Endothelial cell (in vitro differentiated cells): ENCODE results near the gene TMEM245. TPM values are rescaled to one million over a fixed set of nuclear protein-coding genes. Genes with fewer than 3 reads are reported as not detected.
"Not testable (repeated sequence)": the region's sequence is repeated elsewhere in the genome, so short reads cannot be mapped to it uniquely, and the experiment has no call there.

ENCODE experiments used
- DNase-seq: peaks from one replicate; pipeline ENCODE4 v3.0.0; 2021; ENCODE audit warnings: low spot score
- H3K27ac Mint-ChIP-seq: one replicate; pipeline ENCODE4 v1.8.0; 2021; ENCODE audit warnings: mixed read lengths, inconsistent platforms; ENCODE audit not compliant: unreplicated experiment
- H3K27me3 Mint-ChIP-seq: one replicate; pipeline ENCODE4 v1.8.0; 2021; ENCODE audit warnings: mild to moderate bottlenecking, moderate library complexity, mixed read lengths, inconsistent platforms; ENCODE audit not compliant: unreplicated experiment
- H3K36me3 Mint-ChIP-seq: one replicate; pipeline ENCODE4 v1.8.0; 2021; ENCODE audit warnings: mild to moderate bottlenecking, low read depth, mixed read lengths, inconsistent platforms; ENCODE audit not compliant: unreplicated experiment
- H3K4me1 Mint-ChIP-seq: one replicate; pipeline ENCODE4 v1.8.0; 2021; ENCODE audit warnings: mild to moderate bottlenecking, mixed read lengths, inconsistent platforms; ENCODE audit not compliant: unreplicated experiment
- H3K4me3 Mint-ChIP-seq: one replicate; pipeline ENCODE4 v1.8.0; 2021; ENCODE audit warnings: mild to moderate bottlenecking, mixed read lengths, inconsistent platforms; ENCODE audit not compliant: unreplicated experiment
- H3K9me3 Mint-ChIP-seq: one replicate; pipeline ENCODE4 v1.8.0; 2021; ENCODE audit warnings: mixed read lengths, inconsistent platforms; ENCODE audit not compliant: unreplicated experiment
- CTCF ChIP-seq: fragments of 200-600 bp; sonication (generic); IDR thresholded peaks from one replicate; pipeline ENCODE4 v1.5.0; 2021; ENCODE audit warnings: antibody characterized with exemption; ENCODE audit not compliant: unreplicated experiment
- total RNA-seq: library from RNA; stranded (reverse); fragmentation: NEBNext Ultra II Directional; extraction: Animal tissue kit (Norgen Biotek cat#: 25700); gene quantifications from one replicate; pipeline ENCODE4 v1.2.1, GENCODE V29; 2021; ENCODE audit not compliant: unreplicated experiment

TMEM245 gene
- total RNA-seq, 1 donor from 2014 or later: 32.6 TPM

- no peaks in the 10 kb centered on the region for H3K9me3 Mint-ChIP-seq
- TF ChIP-seq CTCF: no peak
- H3K4me1 Mint-ChIP-seq: no peaks in the 10 kb centered on the region
- no peak for DNase-seq
- H3K27me3 Mint-ChIP-seq: no peaks in the 10 kb centered on the region
- H3K27ac Mint-ChIP-seq: no peak overlapping the region
- peaks cover 14% of the 10 kb centered on the region for H3K36me3 Mint-ChIP-seq
- H3K4me3 Mint-ChIP-seq: no peak overlapping the region
These were observed 57.2 kb downstream of the TMEM245 start for GRCh38 chr9:109062543-109062942.

- H3K36me3 Mint-ChIP-seq: peaks cover 26% of the 10 kb centered on the region
- H3K9me3 Mint-ChIP-seq: no peaks in the 10 kb centered on the region
- H3K27me3 Mint-ChIP-seq: no peaks in the 10 kb centered on the region
- no peak overlapping the region for H3K27ac Mint-ChIP-seq
- no peak overlapping the region for H3K4me3 Mint-ChIP-seq
- no peaks in the 10 kb centered on the region for H3K4me1 Mint-ChIP-seq
- no peak for DNase-seq
- TF ChIP-seq CTCF: no peak
These were observed 59.6 kb downstream of the TMEM245 start for GRCh38 chr9:109060191-109060590.

GRCh38 chr9:109053121-109053520 lies 66.6 kb downstream of the TMEM245 start:
- not testable (repeated sequence) for H3K27ac Mint-ChIP-seq, DNase-seq, H3K4me1 Mint-ChIP-seq, H3K4me3 Mint-ChIP-seq, H3K27me3 Mint-ChIP-seq, H3K9me3 Mint-ChIP-seq
- H3K36me3 Mint-ChIP-seq: peaks cover 36% of the 10 kb centered on the region

- Mint-ChIP-seq H3K4me1 (peaks cover 4% of the 10 kb centered on the region), H3K9me3 (no peaks in the 10 kb centered on the region), H3K27me3 (no peaks in the 10 kb centered on the region), H3K4me3 (no peak overlapping the region), H3K27ac (no peak overlapping the region), H3K36me3 (peaks cover 39% of the 10 kb centered on the region)
- no peak for TF ChIP-seq CTCF
- no peak for DNase-seq
These were observed 67.3 kb downstream of the TMEM245 start for GRCh38 chr9:109052416-109052815.

GRCh38 chr9:109051733-109052132 lies 68.0 kb downstream of the TMEM245 start:
- peaks cover 4% of the 10 kb centered on the region for H3K4me1 Mint-ChIP-seq
- no peak for DNase-seq
- H3K4me3 Mint-ChIP-seq: no peak overlapping the region
- no peak for TF ChIP-seq CTCF
- peaks cover 33% of the 10 kb centered on the region for H3K36me3 Mint-ChIP-seq
- H3K27me3 Mint-ChIP-seq: no peaks in the 10 kb centered on the region
- H3K9me3 Mint-ChIP-seq: no peaks in the 10 kb centered on the region
- H3K27ac Mint-ChIP-seq: no peak overlapping the region

- TF ChIP-seq CTCF: no peak
- H3K4me3 Mint-ChIP-seq: no peak overlapping the region
- peaks cover 4% of the 10 kb centered on the region for H3K4me1 Mint-ChIP-seq
- DNase-seq: no peak
- H3K27ac Mint-ChIP-seq: no peak overlapping the region
- peaks cover 1% of the 10 kb centered on the region for H3K27me3 Mint-ChIP-seq
- peaks cover 27% of the 10 kb centered on the region for H3K36me3 Mint-ChIP-seq
- H3K9me3 Mint-ChIP-seq: no peaks in the 10 kb centered on the region
These were observed 69.3 kb downstream of the TMEM245 start for GRCh38 chr9:109050444-109050843.
